Glomerular visceral epithelial cell (primary cell): Measurements from ENCODE around the gene SERPINA10.
"Not testable (repeated sequence)": the region's sequence is repeated elsewhere in the genome, so short reads cannot be mapped to it uniquely, and the experiment has no call there.

Experiments used
- DNase-seq: peaks from one replicate; pipeline ENCODE4 v3.0.0-alpha.2; 2016; ENCODE audit errors: extremely low spot score

Gene SERPINA10

GRCh38 chr14:94284221-94284620, 8.8 kb downstream of the SERPINA10 start:
- DNase-seq, result no peak

GRCh38 chr14:94282991-94283723, 9.9 kb downstream of the SERPINA10 start:
- DNase-seq, result no peak

- DNase-seq, result no peak
These were observed 14.3 kb downstream of the SERPINA10 start for GRCh38 chr14:94278731-94279130.

- DNase-seq, result not testable (repeated sequence)
These were observed 16.0 kb downstream of the SERPINA10 start for GRCh38 chr14:94276898-94277561.

- no peak for DNase-seq
These were observed 23.9 kb downstream of the SERPINA10 start for GRCh38 chr14:94269156-94269555.

- not testable (repeated sequence) for DNase-seq
These were observed 24.5 kb downstream of the SERPINA10 start for GRCh38 chr14:94268582-94268981.

- DNase-seq, result no peak
These were observed 25.7 kb downstream of the SERPINA10 start for GRCh38 chr14:94267352-94267751.

GRCh38 chr14:94264195-94264594, 28.9 kb downstream of the SERPINA10 start:
- not testable (repeated sequence) for DNase-seq

- no peak for DNase-seq
These were observed 48.9 kb downstream of the SERPINA10 start for GRCh38 chr14:94244182-94244581.

GRCh38 chr14:94239406-94239805, 53.7 kb downstream of the SERPINA10 start:
- no peak for DNase-seq

GRCh38 chr14:94237983-94238382, 55.1 kb downstream of the SERPINA10 start:
- no peak for DNase-seq

GRCh38 chr14:94237046-94237445, 56.0 kb downstream of the SERPINA10 start:
- DNase-seq, result no peak
